ENCODE data around the gene CEP55. TPM values are rescaled to one million over a fixed set of nuclear protein-coding genes. Genes with fewer than 3 reads are reported as not detected.

CEP55 gene
- total and polyA plus RNA-seq, 4 donors: 0.43 to 2.8 (median 0.99) TPM

DNA sequence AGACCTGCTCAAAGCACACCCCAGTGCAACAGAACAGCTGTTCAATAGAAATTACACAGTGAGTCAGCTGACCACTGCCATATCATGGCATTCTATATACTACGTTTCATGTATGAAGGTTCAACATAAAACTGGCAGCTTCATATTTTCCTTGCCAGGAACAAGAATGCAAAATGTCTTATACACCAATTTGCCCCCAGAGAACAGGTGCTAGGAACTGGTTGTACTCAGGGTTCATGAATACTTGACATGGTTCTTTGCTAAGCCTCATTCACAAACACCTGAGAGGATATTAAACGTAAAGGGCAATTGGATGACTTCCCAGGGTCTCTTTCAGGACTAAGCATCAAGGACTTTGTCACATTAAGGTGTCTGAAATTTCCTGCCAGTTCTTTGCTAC is 21.2 kb upstream of the CEP55 start:
- intact Hi-C loops (cut with DNase I): no loop called here
- 58 to 62% methylated on average over 2 of the region's 2 CpGs for WGBS, 2 donors
- peaks cover 0 to 12% of the 10 kb centered on the region in 2 donors for H3K4me1 ChIP-seq (ENCODE audit: control insufficient read depth in 1 of 2, insufficient read depth in 2 of 2, low read length in 2 of 2)
- DNase-seq: no peak
- no peak for ATAC-seq (ENCODE audit: low FRiP score)
- H3K4me3 ChIP-seq (ENCODE audit: low read length in 2 of 2): no peak overlapping the region
- H3K9me3 ChIP-seq (ENCODE audit: control insufficient read depth, low read length): no peaks in the 10 kb centered on the region
- H3K36me3 ChIP-seq (ENCODE audit: control insufficient read depth in 1 of 2, insufficient read depth in 2 of 2, low read length in 1 of 2): no peaks in the 10 kb centered on the region
- H3K27me3 ChIP-seq (ENCODE audit: control insufficient read depth in 1 of 2, insufficient read depth in 2 of 2, low read length in 1 of 2): no peaks in the 10 kb centered on the region
- H3K27ac ChIP-seq (ENCODE audit: low read depth in 1 of 2, low read length in 2 of 2): no peak overlapping the region

DNA sequence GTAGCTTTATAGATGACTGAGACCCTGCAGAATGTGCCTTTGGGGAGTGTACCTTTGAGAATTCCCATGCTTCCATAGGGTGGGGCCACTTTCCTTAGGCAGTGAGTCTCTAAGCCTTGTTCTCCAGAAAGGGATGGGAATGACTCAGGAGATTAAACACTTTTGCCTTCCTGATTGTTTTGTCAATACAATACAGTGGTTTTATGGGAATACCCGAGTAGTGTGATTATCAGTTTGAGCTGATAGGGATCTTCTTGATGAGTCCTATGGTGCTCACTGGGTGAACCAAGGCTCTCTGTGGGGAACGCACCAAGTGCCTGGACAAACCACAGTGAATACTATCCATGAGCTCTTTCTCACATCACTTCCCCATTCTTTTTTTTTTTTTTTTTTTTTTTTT is 20.5 kb upstream of the CEP55 start:
- no peak for DNase-seq
- Histone ChIP-seq H3K27ac (ENCODE audit: low read depth in 1 of 2, low read length in 2 of 2) (no peak overlapping the region), H3K4me1 (ENCODE audit: control insufficient read depth in 1 of 2, insufficient read depth in 2 of 2, low read length in 2 of 2) (peaks cover 0 to 12% of the 10 kb centered on the region in 2 donors), H3K9me3 (ENCODE audit: control insufficient read depth, low read length) (no peaks in the 10 kb centered on the region), H3K36me3 (ENCODE audit: control insufficient read depth in 1 of 2, insufficient read depth in 2 of 2, low read length in 1 of 2) (no peaks in the 10 kb centered on the region), H3K27me3 (ENCODE audit: control insufficient read depth in 1 of 2, insufficient read depth in 2 of 2, low read length in 1 of 2) (no peaks in the 10 kb centered on the region), H3K4me3 (ENCODE audit: low read length in 2 of 2) (no peak overlapping the region)
- intact Hi-C loops (cut with DNase I): no loop called here
- ATAC-seq (ENCODE audit: low FRiP score): no peak
- 80 to 85% methylated on average over 2 of the region's 2 CpGs for whole genome bisulfite sequencing, 2 donors

DNA sequence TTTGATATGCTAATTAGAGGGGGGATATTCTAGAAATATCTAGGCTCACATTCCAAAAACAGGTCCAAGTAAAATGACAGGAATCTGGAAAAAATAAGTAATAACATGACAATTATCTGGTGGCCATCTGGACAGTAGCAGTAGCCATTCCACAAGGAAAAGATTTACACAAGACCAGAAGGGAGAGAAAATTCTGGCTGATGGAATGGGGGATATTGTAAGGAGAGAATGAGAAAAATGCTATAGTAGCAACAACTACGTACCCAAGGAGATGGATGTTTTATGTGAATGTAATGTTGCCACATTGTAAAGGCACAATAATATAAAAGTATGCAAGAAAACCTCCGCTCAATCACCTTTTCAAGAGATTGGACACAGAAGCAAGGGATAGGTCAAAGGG is 19.7 kb upstream of the CEP55 start:
- no peak for DNase-seq
- 88 to 90% methylated on average over 2 of the region's 2 CpGs for WGBS, 2 donors
- intact Hi-C loops (cut with DNase I): no loop called here
- H3K27me3 ChIP-seq (ENCODE audit: control insufficient read depth in 1 of 2, insufficient read depth in 2 of 2, low read length in 1 of 2): no peaks in the 10 kb centered on the region
- H3K4me3 ChIP-seq (ENCODE audit: low read length in 2 of 2): no peak overlapping the region
- no peak for ATAC-seq (ENCODE audit: low FRiP score)
- H3K9me3 ChIP-seq (ENCODE audit: control insufficient read depth, low read length): no peaks in the 10 kb centered on the region
- H3K27ac ChIP-seq (ENCODE audit: low read depth in 1 of 2, low read length in 2 of 2): no peak overlapping the region
- H3K36me3 ChIP-seq (ENCODE audit: control insufficient read depth in 1 of 2, insufficient read depth in 2 of 2, low read length in 1 of 2): no peaks in the 10 kb centered on the region
- H3K4me1 ChIP-seq (ENCODE audit: control insufficient read depth in 1 of 2, insufficient read depth in 2 of 2, low read length in 2 of 2): peaks cover 0 to 12% of the 10 kb centered on the region in 2 donors

DNA sequence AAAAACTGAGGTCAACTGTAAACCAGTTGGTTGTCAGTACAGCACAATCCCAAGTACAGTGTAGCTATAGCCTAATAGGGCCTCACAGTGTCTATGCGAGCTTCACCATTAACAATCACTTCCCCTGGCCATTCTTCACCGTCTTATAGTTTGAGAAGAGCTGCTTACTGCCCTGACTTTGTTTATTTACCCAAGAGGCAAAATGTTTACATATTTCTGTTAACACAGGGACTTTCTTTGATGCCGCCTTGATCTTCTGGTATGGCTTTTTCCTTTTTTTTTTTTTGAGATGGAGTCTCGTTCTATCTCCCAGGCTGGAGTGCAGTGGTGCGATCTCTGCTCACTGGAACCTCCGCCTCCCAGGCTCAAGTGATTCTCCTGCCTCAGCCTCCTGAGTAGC is 17.5 kb upstream of the CEP55 start:
- intact Hi-C loops (cut with DNase I): loop anchor here in 1 of 2 donors (2.0 kb wide), 1 partner anchor 14 kb away; no protein-coding TSS in a partner anchor
- Histone ChIP-seq H3K4me1 (ENCODE audit: control insufficient read depth in 1 of 2, insufficient read depth in 2 of 2, low read length in 2 of 2) (peaks cover 0 to 10% of the 10 kb centered on the region in 2 donors), H3K27ac (ENCODE audit: low read depth in 1 of 2, low read length in 2 of 2) (no peak overlapping the region), H3K36me3 (ENCODE audit: control insufficient read depth in 1 of 2, insufficient read depth in 2 of 2, low read length in 1 of 2) (no peaks in the 10 kb centered on the region), H3K9me3 (ENCODE audit: control insufficient read depth, low read length) (no peaks in the 10 kb centered on the region), H3K27me3 (ENCODE audit: control insufficient read depth in 1 of 2, insufficient read depth in 2 of 2, low read length in 1 of 2) (no peaks in the 10 kb centered on the region), H3K4me3 (ENCODE audit: low read length in 2 of 2) (no peak overlapping the region)
- DNase-seq (no peak), ATAC-seq (ENCODE audit: low FRiP score) (no peak)
- 80 to 82% methylated on average over 6 of the region's 6 CpGs for WGBS, 2 donors

DNA sequence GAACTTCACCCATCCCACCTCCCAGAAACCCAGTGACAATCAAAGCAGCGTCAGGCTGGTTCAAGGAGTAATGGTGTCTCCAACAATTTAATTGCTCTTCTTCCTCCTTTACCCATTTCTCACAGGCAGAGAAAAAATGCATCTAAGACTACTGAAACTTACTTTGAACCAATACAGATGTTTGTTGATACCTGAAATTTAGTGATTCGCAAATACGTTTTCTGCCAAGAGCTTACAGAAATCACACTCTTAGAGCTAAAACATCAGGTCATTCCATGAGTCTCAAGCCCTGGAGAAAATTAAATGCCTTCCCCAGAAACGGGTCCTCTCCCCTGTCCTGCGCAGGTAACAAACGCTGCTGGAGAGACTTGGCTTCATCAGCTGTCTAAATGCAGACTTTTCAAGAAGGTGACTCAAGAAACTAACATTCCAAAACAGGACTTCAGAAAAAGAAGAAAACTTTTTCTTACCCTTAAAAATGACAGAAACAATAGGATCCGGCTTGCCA is 14.7 kb upstream of the CEP55 start:
- peaks cover 0 to 4% of the 10 kb centered on the region in 2 donors for H3K4me1 ChIP-seq (ENCODE audit: control insufficient read depth in 1 of 2, insufficient read depth in 2 of 2, low read length in 2 of 2)
- H3K4me3 ChIP-seq (ENCODE audit: low read length in 2 of 2): peak overlapping the region; percentile 87 to 99
- intact Hi-C loops (cut with DNase I): loop anchor here (1.0 to 5.0 kb wide), 5 partner anchors 44 to 105 kb away; no protein-coding TSS in a partner anchor
- peak overlapping the region; percentile 84 to 98 for H3K27ac ChIP-seq (ENCODE audit: low read depth in 1 of 2, low read length in 2 of 2)
- no peak for DNase-seq
- H3K27me3 ChIP-seq (ENCODE audit: control insufficient read depth in 1 of 2, insufficient read depth in 2 of 2, low read length in 1 of 2): no peaks in the 10 kb centered on the region
- ATAC-seq (ENCODE audit: low FRiP score): peak; percentile 33
- no peaks in the 10 kb centered on the region for H3K9me3 ChIP-seq (ENCODE audit: control insufficient read depth, low read length)
- no peaks in the 10 kb centered on the region for H3K36me3 ChIP-seq (ENCODE audit: control insufficient read depth in 1 of 2, insufficient read depth in 2 of 2, low read length in 1 of 2)
- WGBS, 2 donors: 1 to 3% methylated on average over 7 of the region's 7 CpGs

DNA sequence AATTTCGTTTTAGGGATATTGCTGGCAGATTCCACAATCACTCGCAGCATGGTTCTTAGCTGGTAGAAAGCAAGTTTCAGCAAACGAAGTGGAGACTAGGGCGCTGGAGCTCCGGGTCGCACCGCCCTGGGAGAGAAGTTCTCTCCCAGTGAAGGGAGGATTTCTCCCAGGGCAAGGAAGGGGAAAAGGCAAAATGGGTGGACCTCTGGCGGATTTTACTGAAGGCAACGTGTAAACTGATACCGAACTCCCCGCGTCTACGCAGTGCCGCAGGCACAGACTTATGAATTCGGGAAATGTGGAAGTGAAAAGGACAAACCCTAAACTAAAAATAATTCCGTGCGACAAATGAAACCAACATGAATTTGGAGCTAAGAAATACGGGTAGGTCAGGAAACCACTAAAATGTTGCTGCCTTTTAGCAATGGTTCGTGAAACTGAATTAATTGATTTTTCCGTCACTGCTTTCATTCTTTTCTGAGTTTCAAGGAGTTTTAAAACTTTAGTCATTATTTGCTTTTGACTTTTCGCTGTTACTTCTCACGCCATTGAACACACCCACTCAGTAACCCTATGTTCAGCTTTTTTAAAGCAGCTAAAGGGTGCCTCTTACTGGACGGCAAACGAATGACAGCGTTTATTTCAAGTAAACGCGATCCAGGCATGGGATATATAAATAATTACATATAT is 14.1 kb upstream of the CEP55 start, which contains the start of gene MYOF:
TSS of gene MYOF (minus strand) at position 190 of the 690 bp plus-strand sequence. CDS start at position 50, 140 bp downstream.
- no peaks in the 10 kb centered on the region for H3K27me3 ChIP-seq (ENCODE audit: control insufficient read depth in 1 of 2, insufficient read depth in 2 of 2, low read length in 1 of 2)
- H3K36me3 ChIP-seq (ENCODE audit: control insufficient read depth in 1 of 2, insufficient read depth in 2 of 2, low read length in 1 of 2): no peaks in the 10 kb centered on the region
- H3K4me3 ChIP-seq (ENCODE audit: low read length in 2 of 2): peak within 1 kb of the TSS; percentile 87 to 99
- peak in 1 of 2 donors; percentile 76 for DNase-seq
- peaks cover 0 to 3% of the 10 kb centered on the region in 2 donors for H3K4me1 ChIP-seq (ENCODE audit: control insufficient read depth in 1 of 2, insufficient read depth in 2 of 2, low read length in 2 of 2)
- peak; percentile 93 for ATAC-seq (ENCODE audit: low FRiP score)
- H3K27ac ChIP-seq (ENCODE audit: low read depth in 1 of 2, low read length in 2 of 2): peak within 1 kb of the TSS; percentile 84 to 98
- intact Hi-C loops (cut with DNase I): loop anchor here (1.0 to 5.0 kb wide), 3 partner anchors 45 to 106 kb away; no protein-coding TSS in a partner anchor
- no peaks in the 10 kb centered on the region for H3K9me3 ChIP-seq (ENCODE audit: control insufficient read depth, low read length)
- WGBS, 2 donors: 0% methylated on average over 27 of the region's 27 CpGs

DNA sequence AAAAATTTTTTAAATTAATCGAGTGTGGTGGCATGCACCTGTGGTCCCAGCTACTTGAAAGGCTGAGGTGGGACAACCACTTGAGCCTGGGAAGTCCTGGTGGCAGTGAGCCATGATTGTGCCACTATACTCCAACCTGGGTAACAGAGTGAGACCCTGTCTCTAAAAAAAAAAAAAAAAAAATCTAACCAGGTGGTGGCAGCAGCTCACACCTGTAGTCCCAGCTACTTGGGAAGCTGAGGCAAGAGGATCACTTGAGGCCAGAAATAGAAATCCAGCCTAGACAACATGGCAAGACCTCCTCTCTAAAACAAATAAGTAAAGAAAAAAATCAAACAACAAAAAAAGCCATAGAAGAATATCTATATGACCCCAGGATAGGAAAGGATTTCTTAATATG is 10.7 kb upstream of the CEP55 start:
- H3K4me3 ChIP-seq (ENCODE audit: low read length in 2 of 2): no peak overlapping the region
- intact Hi-C loops (cut with DNase I): no loop called here
- H3K9me3 ChIP-seq (ENCODE audit: control insufficient read depth, low read length): no peaks in the 10 kb centered on the region
- H3K27ac ChIP-seq (ENCODE audit: low read depth in 1 of 2, low read length in 2 of 2): no peak overlapping the region
- no peaks in the 10 kb centered on the region for H3K27me3 ChIP-seq (ENCODE audit: control insufficient read depth in 1 of 2, insufficient read depth in 2 of 2, low read length in 1 of 2)
- no peak for ATAC-seq (ENCODE audit: low FRiP score)
- no peaks in the 10 kb centered on the region for H3K36me3 ChIP-seq (ENCODE audit: control insufficient read depth in 1 of 2, insufficient read depth in 2 of 2, low read length in 1 of 2)
- no peaks in the 10 kb centered on the region for H3K4me1 ChIP-seq (ENCODE audit: control insufficient read depth in 1 of 2, insufficient read depth in 2 of 2, low read length in 2 of 2)
- WGBS, 2 donors: 42 to 64% methylated on average over 1 of the region's 1 CpG
- DNase-seq: no peak

DNA sequence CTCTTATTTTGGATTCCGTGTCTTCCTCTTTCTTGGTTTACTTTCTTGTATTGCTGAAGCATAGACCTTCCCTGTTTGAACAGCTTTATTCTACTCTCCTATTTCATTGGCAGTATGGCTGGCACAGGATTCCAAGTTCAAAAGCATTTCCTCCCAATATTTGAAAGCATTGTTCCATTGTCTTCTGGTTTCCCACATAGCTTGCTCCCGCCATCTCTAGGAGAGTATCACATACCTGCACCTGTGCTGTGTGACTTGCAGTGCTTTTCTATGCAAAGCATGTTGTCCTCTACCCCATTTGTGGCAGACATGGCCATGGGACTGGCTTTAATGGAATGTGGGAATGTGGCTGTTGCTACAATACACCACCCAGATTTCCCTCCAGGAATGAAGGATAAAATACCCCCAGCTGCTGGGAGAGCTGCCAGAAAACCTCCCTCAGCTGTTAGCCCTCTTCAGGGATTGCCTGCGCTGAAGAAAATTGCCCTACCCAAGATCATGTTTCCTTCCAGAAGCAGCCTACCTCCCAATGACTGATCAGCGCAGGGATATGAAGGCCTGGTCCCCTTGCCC is 7.4 kb upstream of the CEP55 start:
- H3K27ac ChIP-seq (ENCODE audit: low read depth in 1 of 2, low read length in 2 of 2): no peak overlapping the region
- H3K9me3 ChIP-seq (ENCODE audit: control insufficient read depth, low read length): no peaks in the 10 kb centered on the region
- no peaks in the 10 kb centered on the region for H3K36me3 ChIP-seq (ENCODE audit: control insufficient read depth in 1 of 2, insufficient read depth in 2 of 2, low read length in 1 of 2)
- intact Hi-C loops (cut with DNase I): no loop called here
- 91 to 93% methylated on average over 4 of the region's 4 CpGs for WGBS, 2 donors
- DNase-seq (no peak), ATAC-seq (ENCODE audit: low FRiP score) (no peak)
- H3K27me3 ChIP-seq (ENCODE audit: control insufficient read depth in 1 of 2, insufficient read depth in 2 of 2, low read length in 1 of 2): no peaks in the 10 kb centered on the region
- H3K4me1 ChIP-seq (ENCODE audit: control insufficient read depth in 1 of 2, insufficient read depth in 2 of 2, low read length in 2 of 2): no peaks in the 10 kb centered on the region
- H3K4me3 ChIP-seq (ENCODE audit: low read length in 2 of 2): no peak overlapping the region

Data from aorta (tissue), 5 donors.